PC-9 (cell line): Measurements from ENCODE around the gene ANKRA2. TPM values are rescaled to one million over a fixed set of nuclear protein-coding genes. Genes with fewer than 3 reads are reported as not detected.

Source experiments
- BruUV-seq: library from RNA; stranded (reverse); fragments of 400-500 nt; replicated peaks from 2 replicates; lab custom pipeline; 2021; lab: Mats Ljungman, UMichigan
- CTCF ChIA-PET: fragments of 300-600 bp; sonication (Branson Sonifier 250); formaldehyde crosslinking; loops from one replicate; lab custom pipeline; 2022; ENCODE audit warnings: antibody characterized with exemption; lab: Charles Lee
- POLR2A ChIA-PET: fragments of 300-600 bp; sonication (Branson Sonifier 250); formaldehyde crosslinking; loops from one replicate; lab custom pipeline; 2022; ENCODE audit warnings: antibody characterized with exemption; ENCODE audit not compliant: unreplicated experiment; lab: Charles Lee
- DNase-seq, 2 experiments: peaks; one replicate each; pipeline versions ENCODE4 v3.0.0 to v3.0.0-alpha.2; 2015 to 2022; ENCODE audit warnings: mixed read lengths in 1 of 2
- H2AFZ ChIP-seq: fragments of 200-600 bp; sonication (generic); 2 replicates; pipeline ENCODE4 v1.8.1; 2017; ENCODE audit warnings: antibody characterized with exemption
- H3F3A ChIP-seq: fragments of 200-600 bp; sonication (generic); 2 replicates; pipeline ENCODE4 v1.8.1; 2017; ENCODE audit warnings: antibody characterized with exemption, mild to moderate bottlenecking, low read depth; ENCODE audit not compliant: insufficient read depth
- H3K27ac ChIP-seq: fragments of 200-600 bp; sonication (generic); 2 replicates; pipeline ENCODE4 v1.6.1; 2016; ENCODE audit warnings: mixed run types
- H3K27me3 ChIP-seq: fragments of 200-600 bp; sonication (generic); 2 replicates; pipeline ENCODE4 v1.6.1; 2016; ENCODE audit warnings: low read depth, mixed run types; ENCODE audit not compliant: insufficient read depth
- H3K36me3 ChIP-seq: fragments of 200-600 bp; sonication (generic); 2 replicates; pipeline ENCODE4 v1.6.1; 2016; ENCODE audit warnings: low read depth, mixed run types
- H3K4me1 ChIP-seq: fragments of 200-600 bp; sonication (generic); replicated peaks from 2 replicates; pipeline ENCODE4 v1.6.1; 2016; ENCODE audit warnings: mixed run types; ENCODE audit not compliant: insufficient read depth
- H3K4me2 ChIP-seq: fragments of 200-600 bp; sonication (generic); 2 replicates; pipeline ENCODE4 v1.6.1; 2017; ENCODE audit warnings: mixed run types
- H3K4me3 ChIP-seq: fragments of 200-600 bp; sonication (generic); 2 replicates; pipeline ENCODE4 v1.6.1; 2016; ENCODE audit warnings: mixed run types
- H3K79me2 ChIP-seq: fragments of 200-600 bp; sonication (generic); 2 replicates; pipeline ENCODE4 v1.6.1; 2017; ENCODE audit warnings: low read depth, mixed run types
- H3K9me2 ChIP-seq: fragments of 200-600 bp; sonication (generic); 2 replicates; pipeline ENCODE4 v1.8.1; 2017; ENCODE audit warnings: mild to moderate bottlenecking; ENCODE audit not compliant: insufficient read depth
- H3K9me3 ChIP-seq: fragments of 200-600 bp; sonication (generic); 2 replicates; pipeline ENCODE4 v1.8.1; 2016; ENCODE audit warnings: low read depth; ENCODE audit not compliant: insufficient read depth
- H4K20me1 ChIP-seq: fragments of 200-600 bp; sonication (generic); 2 replicates; pipeline ENCODE4 v1.8.1; 2017; ENCODE audit not compliant: insufficient read depth
- EZH2 ChIP-seq: fragments of 200-600 bp; sonication (generic); IDR thresholded peaks from 2 replicates; pipeline ENCODE4 v1.8.0; 2017; ENCODE audit warnings: antibody characterized with exemption, low read depth
- intact Hi-C: fragments of 100-400 bp; cut with micrococcal nuclease; formaldehyde crosslinking; loops from one replicate; pipeline ENCODE4 v1.10.0; 2022; ENCODE audit not compliant: unreplicated experiment
- total RNA-seq: library from RNA; stranded (reverse); gene quantifications from 2 replicates; pipeline ENCODE4 v1.2.3, GENCODE V29; 2021
- TF ChIP-seq, protein P1 (sequence below): fragments of 200-600 bp; sonication (generic); conservative IDR thresholded peaks from 2 replicates; pipeline ENCODE4 v1.6.1; 2017; ENCODE audit warnings: mixed run types, antibody characterized with exemption, mild to moderate bottlenecking, moderate library complexity

Gene ANKRA2
- total RNA-seq, 1 experiment from 2014 or later: 15.5 TPM

DNA sequence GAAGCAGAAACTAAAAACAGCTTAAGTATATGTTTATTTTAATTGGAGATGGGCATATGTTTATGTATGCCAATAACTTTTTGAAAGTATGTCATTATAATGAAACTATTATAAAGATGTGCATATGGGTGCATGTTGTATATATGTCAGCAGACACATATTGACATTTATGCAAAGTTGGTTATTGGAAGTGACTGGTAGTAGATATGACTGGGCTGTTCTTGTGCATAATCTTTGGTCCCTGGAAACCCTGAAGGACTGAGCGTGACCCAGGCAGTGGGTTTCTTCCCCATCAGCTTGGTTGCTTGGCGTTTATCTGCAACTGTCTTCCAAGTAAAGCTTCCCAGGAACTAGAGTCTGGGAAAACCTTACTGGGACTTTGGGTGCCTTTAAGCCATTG is 25.7 kb downstream of the ANKRA2 start:
- H3K4me2 ChIP-seq: peak overlapping the region; percentile 84
- POLR2A ChIA-PET: no interaction called here
- no peaks in the 10 kb centered on the region for H3K27me3 ChIP-seq
- H3K36me3 ChIP-seq: no peaks in the 10 kb centered on the region
- CTCF ChIA-PET: no interaction called here
- H3K79me2 ChIP-seq: no peaks in the 10 kb centered on the region
- H3K4me3 ChIP-seq: no peak overlapping the region
- H2AFZ ChIP-seq: no peak overlapping the region
- DNase-seq: no peak
- no TSS peak for BruUV-seq
- intact Hi-C loops: loop anchor here (2.0 to 10.0 kb wide), 3 partner anchors 25 to 585 kb away; partner anchors contain the start of genes ANKRA2, FCHO2 and UTP15
- no peaks in the 10 kb centered on the region for H4K20me1 ChIP-seq
- peaks cover 3% of the 10 kb centered on the region; the same call in 1 of the 2 replicates for H3K9me3 ChIP-seq
- no peak for TF ChIP-seq EZH2
- TF ChIP-seq, protein P1, sequence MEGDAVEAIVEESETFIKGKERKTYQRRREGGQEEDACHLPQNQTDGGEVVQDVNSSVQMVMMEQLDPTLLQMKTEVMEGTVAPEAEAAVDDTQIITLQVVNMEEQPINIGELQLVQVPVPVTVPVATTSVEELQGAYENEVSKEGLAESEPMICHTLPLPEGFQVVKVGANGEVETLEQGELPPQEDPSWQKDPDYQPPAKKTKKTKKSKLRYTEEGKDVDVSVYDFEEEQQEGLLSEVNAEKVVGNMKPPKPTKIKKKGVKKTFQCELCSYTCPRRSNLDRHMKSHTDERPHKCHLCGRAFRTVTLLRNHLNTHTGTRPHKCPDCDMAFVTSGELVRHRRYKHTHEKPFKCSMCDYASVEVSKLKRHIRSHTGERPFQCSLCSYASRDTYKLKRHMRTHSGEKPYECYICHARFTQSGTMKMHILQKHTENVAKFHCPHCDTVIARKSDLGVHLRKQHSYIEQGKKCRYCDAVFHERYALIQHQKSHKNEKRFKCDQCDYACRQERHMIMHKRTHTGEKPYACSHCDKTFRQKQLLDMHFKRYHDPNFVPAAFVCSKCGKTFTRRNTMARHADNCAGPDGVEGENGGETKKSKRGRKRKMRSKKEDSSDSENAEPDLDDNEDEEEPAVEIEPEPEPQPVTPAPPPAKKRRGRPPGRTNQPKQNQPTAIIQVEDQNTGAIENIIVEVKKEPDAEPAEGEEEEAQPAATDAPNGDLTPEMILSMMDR: no peak
- H3K27ac ChIP-seq: peak overlapping the region; percentile 83
- H3K9me2 ChIP-seq: no peaks in the 10 kb centered on the region
- peaks cover 37% of the 10 kb centered on the region for H3K4me1 ChIP-seq
- H3F3A ChIP-seq: peaks cover 32% of the 10 kb centered on the region

DNA sequence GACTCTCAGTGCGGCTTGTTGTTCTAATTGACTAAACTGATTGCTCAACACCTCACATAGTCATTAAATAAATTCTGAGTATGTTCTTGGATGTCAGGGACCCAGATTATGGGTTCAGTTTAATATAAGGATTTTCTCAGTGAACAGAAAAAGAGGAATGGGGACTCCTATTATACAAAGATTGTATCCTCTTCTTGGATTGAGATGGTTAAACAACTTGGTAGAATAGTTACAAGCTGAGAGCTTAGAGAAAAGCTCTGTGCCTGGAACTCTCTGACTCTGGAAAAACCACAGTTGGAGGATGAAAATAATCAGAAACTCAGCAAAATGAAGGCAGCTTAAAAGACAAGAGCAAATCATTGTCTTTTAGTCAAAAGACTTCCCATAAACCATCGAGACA is 30.5 kb downstream of the ANKRA2 start:
- Histone ChIP-seq H3K79me2 (no peaks in the 10 kb centered on the region), H2AFZ (no peak overlapping the region), H3K27ac (no peak overlapping the region), H3K4me3 (no peak overlapping the region), H3K4me2 (no peak overlapping the region), H3K27me3 (no peaks in the 10 kb centered on the region), H4K20me1 (no peaks in the 10 kb centered on the region), H3K9me3 (0 out of 2 replicates have a peak, but pooled peaks cover 3% of the 10 kb centered on the region), H3K4me1 (peaks cover 13% of the 10 kb centered on the region), H3F3A (peaks cover 8% of the 10 kb centered on the region), H3K36me3 (no peaks in the 10 kb centered on the region), H3K9me2 (no peaks in the 10 kb centered on the region)
- ChIA-PET POLR2A (no interaction called here), CTCF (no interaction called here)
- no peak for DNase-seq
- intact Hi-C loops: no loop called here
- no TSS peak for BruUV-seq
- TF ChIP-seq, protein P1: no peak
- TF ChIP-seq EZH2: no peak

DNA sequence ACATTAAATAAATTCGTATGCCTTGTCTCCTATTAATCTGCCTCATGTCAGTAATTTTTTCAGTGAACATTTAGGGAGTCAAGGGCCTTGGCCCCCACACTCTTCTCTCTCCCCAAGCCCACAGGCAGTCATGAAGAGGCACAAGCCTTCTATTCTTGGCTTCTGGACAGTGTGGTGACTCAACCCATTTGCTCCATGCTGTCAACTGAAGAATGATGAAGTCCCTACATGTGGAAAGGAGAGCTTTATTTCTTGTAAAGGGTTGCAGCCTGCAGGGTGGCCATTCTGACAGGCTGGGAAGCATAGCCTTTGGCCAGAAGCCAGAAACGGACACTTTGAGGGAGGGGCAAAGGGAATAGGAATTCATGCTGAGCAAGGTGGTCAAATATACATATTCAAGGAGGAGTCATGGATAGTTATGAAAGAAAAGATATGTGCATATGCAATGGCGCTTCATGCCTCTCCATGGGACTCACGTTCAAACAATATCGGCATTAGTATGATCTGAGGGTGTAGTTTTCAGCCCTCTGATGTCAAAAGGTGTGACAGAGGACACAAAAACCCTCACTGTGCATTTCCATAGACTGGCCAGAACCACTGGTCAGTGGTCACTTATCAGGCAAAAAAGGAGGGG is 31.3 kb downstream of the ANKRA2 start:
- intact Hi-C loops: no loop called here
- Histone ChIP-seq H3K9me3 (0 out of 2 replicates have a peak, but pooled peaks cover 3% of the 10 kb centered on the region), H3K9me2 (no peaks in the 10 kb centered on the region), H4K20me1 (no peaks in the 10 kb centered on the region), H3F3A (no peaks in the 10 kb centered on the region; the same call in 1 of the 2 replicates), H3K27me3 (no peaks in the 10 kb centered on the region), H3K27ac (no peak overlapping the region), H3K4me3 (no peak overlapping the region), H2AFZ (no peak overlapping the region), H3K79me2 (no peaks in the 10 kb centered on the region), H3K36me3 (no peaks in the 10 kb centered on the region), H3K4me2 (no peak overlapping the region), H3K4me1 (0 out of 2 replicates have a peak, but pooled peaks cover 5% of the 10 kb centered on the region)
- TF ChIP-seq, protein P1: no peak
- TF ChIP-seq EZH2: no peak
- ChIA-PET POLR2A (no interaction called here), CTCF (no interaction called here)
- DNase-seq: no peak
- no TSS peak for BruUV-seq
